GM21528 (cell line): ENCODE measurements around the gene ZDHHC14.
"Not testable (repeated sequence)": the region's sequence is repeated elsewhere in the genome, so short reads cannot be mapped to it uniquely, and the experiment has no call there.

ENCODE experiments used
- ATAC-seq: cut with Tn5 transposase; IDR thresholded peaks from one replicate; pipeline ENCODE4 v1.9.1; 2021; ENCODE audit warnings: mild to moderate bottlenecking, moderate library complexity; ENCODE audit not compliant: unreplicated experiment, low FRiP score

Gene ZDHHC14

DNA sequence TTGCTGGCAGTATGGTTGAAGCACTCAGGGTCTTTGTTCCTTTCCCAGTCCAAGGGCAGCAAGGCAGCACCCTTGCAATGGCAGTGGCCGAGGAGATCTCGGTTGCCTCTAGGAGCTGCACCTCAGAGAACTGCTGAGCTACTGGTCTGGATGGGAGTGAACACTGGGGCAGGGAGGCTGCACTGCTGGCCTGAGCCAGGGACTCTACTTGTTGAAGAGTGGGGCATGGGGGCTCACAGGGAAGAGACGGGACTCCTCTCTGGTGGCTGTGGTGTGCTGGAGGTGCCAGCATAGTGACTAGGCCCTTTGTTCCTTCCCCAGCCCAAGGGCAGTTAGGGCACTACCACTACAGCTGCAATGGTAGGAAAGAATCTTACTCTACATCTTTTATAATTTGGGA lies 203.0 kb downstream of the ZDHHC14 start:
- no peak for ATAC-seq

- no peak for ATAC-seq
Observed at GRCh38 chr6:157585274-157586087, 204.5 kb downstream of the ZDHHC14 start.

DNA sequence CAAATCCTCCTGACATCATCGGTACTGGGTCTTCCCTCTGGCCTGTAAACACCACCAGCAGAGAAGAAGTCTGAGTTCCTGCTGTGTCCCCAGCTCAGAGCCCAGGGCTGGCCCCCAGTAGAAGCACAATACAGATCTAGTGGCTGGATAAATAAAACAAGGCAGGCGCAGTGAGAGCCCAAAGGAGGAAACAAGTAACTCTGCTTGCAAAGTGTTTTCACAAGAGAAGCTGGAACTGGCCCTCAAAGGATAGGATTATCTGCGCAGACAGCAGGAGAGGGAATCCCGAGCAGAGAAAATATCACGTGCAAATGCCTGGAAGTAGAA lies 205.1 kb downstream of the ZDHHC14 start:
- ATAC-seq, result no peak

DNA sequence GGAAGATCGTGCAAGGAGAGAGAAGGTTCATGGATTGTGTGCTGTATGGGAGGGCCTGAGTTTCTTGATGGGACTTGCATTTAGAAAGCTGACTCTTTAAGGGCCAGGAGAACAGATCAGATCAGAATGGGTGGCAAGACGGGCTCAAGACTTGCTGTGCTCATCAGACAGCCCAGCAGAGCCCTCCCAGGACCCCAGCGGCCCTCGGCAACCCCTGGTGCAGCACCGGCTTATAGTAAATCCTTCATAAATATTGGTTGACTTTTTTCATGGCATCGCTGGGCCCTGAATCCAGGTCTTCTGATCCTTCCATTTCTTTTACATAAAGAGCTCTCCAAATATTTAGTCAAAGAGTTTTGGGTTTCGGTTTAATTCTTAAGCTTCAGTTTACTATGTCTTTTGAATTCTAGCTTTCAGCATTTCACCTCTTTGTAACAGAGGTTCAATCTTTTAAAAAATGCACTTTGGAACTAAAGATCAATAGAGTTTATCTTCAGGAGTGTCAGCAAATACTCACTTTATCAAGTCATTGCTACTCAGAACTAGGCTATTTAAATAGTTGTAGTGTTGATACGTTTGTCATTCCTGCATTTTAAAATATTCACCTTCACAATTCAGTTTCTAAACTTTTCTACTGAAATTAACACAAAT lies 205.6 kb downstream of the ZDHHC14 start:
- ATAC-seq, result no peak

GRCh38 chr6:157587127-157587926 lies 206.3 kb downstream of the ZDHHC14 start:
- ATAC-seq, result no peak

DNA sequence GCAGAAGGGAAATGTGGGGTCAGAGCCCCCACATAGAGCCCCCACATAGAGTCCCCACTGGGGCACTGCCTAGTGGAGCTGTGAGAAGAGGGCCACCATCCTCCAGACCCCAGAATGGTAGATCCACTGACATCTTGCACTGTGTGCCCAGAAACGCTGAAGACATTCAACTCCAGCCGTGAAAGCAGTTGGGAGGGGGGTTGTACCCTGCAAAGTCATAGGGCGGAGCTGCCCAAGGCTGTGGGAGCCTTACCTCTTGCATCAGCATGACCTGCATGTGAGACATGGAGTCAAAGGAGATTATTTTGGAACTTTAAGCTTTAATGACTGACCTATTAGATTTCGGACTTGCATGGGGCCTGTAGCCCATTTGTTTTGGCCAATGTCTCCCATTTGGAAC lies 209.7 kb downstream of the ZDHHC14 start:
- not testable (repeated sequence) for ATAC-seq

DNA sequence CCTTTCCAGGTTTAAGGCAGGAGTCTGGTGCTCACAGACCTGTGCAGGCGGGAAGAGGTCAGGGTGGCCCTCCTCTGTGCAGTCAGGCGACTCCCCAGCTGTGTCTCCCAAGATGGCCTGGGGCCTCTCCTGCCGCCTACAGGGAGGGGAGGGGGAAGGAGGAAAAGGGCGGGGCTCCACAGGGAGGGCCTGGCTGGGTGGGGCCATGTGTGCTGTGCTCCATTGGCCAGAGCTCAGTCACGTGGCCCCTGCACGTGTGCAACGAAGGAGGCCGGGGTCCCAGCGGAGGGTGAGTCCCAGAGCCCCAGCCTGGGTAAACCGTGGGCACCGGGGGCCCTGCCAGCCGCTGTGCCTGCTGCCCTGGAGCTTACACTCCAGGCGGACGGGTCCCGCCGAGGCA lies 211.6 kb downstream of the ZDHHC14 start:
- ATAC-seq, result no peak

DNA sequence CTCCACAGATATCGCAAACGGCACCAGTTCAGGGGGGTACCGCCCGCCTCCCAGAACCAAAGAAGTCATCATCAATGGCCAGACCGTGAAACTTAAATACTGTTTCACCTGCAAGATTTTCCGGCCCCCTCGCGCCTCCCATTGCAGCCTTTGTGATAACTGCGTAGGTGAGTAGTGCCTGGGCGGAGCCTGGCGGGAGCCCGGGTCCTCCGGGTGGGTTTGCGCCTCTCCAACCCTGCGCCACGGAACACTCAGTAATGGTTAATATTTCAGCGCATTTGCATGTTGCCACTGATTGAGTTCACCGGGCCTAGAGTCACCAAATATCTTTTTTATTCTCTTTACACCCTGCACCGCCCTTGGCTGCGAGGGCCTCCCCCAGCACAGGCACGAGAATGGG lies 212.0 kb downstream of the ZDHHC14 start:
- no peak for ATAC-seq

GRCh38 chr6:157593596-157593995 lies 212.6 kb downstream of the ZDHHC14 start:
- ATAC-seq, result no peak

- no peak for ATAC-seq
Observed at GRCh38 chr6:157594292-157594691, 213.3 kb downstream of the ZDHHC14 start.

DNA sequence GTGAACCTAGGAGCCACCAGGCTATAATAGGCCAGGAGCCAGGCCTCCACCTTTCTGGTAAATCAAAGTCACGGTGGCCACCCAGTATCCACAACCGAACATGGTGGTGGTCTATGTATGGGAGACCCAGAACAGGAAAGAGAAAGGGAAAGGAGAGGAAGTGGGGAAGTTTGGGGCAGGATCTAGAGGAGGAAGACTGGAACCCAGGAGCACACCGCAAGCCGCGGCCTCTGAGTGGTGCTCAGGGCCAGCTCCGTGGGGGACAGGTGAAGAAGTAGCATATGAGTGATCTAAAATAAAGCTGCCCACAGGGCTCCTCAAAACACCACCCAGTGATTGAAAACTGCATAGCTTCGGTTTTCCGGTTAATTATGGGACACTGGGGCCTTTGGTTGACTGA lies 214.8 kb downstream of the ZDHHC14 start:
- ATAC-seq, result no peak

GRCh38 chr6:157596461-157596860 lies 215.5 kb downstream of the ZDHHC14 start:
- no peak for ATAC-seq

DNA sequence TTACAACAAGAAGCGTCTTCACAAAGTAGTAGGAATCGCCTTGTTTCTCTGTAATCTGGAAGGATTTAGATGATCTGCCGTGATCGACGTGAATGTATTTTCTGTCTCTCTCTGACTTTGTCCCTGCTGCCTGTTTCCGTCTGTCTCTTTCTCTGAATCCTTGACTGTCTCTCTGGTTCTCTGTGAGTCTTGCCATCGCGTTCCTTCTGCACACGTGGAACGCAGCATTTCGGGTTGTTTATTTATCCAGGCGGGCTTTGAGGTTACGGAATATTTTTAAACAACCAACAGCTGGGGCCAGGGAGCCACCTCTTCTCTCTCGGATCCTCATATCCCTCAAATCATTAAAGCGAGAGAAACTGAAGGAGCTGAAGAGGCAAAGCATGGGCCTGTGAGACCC lies 215.9 kb downstream of the ZDHHC14 start:
- ATAC-seq, result no peak

GRCh38 chr6:157597461-157598312 lies 216.7 kb downstream of the ZDHHC14 start:
- no peak for ATAC-seq

DNA sequence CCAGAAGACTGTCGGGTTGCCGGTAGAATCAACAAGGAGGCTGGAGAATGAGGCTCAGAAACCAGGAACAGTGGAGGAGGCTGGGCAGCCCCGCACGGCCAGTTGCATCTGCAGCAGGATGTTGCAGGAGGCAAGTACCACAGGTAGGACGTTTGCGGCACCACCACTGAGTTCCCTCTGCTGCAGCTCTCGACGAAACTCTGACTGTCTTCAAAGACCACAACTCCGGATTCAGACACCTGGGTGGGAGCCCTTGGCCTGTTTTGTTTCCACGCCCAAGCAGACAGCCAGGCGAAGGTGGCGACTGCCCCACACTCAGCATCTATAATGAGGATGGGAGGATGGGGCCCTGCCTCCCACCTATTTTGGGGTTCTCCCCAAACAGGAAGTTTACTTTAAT lies 218.2 kb downstream of the ZDHHC14 start:
- no peak for ATAC-seq

- ATAC-seq, result no peak
Observed at GRCh38 chr6:157600807-157601206, 219.8 kb downstream of the ZDHHC14 start.

- no peak for ATAC-seq
Observed at GRCh38 chr6:157602521-157603295, 221.7 kb downstream of the ZDHHC14 start.

GRCh38 chr6:157603314-157603940 lies 222.4 kb downstream of the ZDHHC14 start:
- no peak for ATAC-seq

- ATAC-seq, result no peak
Observed at GRCh38 chr6:157603971-157604370, 223.0 kb downstream of the ZDHHC14 start.
